ENCODE data around the gene PAFAH2. TPM values are rescaled to one million over a fixed set of nuclear protein-coding genes. Genes with fewer than 3 reads are reported as not detected.

PAFAH2 gene
- total and polyA plus RNA-seq, 2 of the 13 experiments (the other 11 are each of a cell fraction or from before 2014, with no cell fraction given) = 6.9 to 9.4 TPM

GRCh38 chr1:25996966-25997827 is 666 bp downstream of the PAFAH2 start (continued):
- TF ChIP-seq ARID2 (CRISPR knock-in tag; IDR thresholded peaks at IDR 0.05; ENCODE audit: borderline replicate concordance) (no peak), FOXK1 (CRISPR knock-in tag; IDR thresholded peaks at IDR 0.05; ENCODE audit: borderline replicate concordance, low read depth) (no peak), ZNF629 (CRISPR knock-in tag; conservative IDR thresholded peaks at IDR 0.05) (no peak), GTF2F1 (IDR thresholded peaks at IDR 0.05; ENCODE audit: low read length) (no peak), ZNF720 (CRISPR knock-in tag; IDR thresholded peaks at IDR 0.05) (no peak), ZNF331 (CRISPR knock-in tag; IDR thresholded peaks at IDR 0.05) (peak; percentile 39; the same call in 1 of the 2 replicates), ZNF790 (CRISPR knock-in tag; IDR thresholded peaks at IDR 0.05; ENCODE audit: borderline replicate concordance) (no peak), JARID2 (CRISPR knock-in tag; IDR thresholded peaks at IDR 0.05; ENCODE audit: insufficient replicate concordance) (no peak), ZHX1 (CRISPR knock-in tag; IDR thresholded peaks at IDR 0.05; ENCODE audit: low read depth) (0 out of 2 replicates have a peak, but pooled peaks have one; percentile 30), TRIM22 (IDR thresholded peaks at IDR 0.05) (no peak), ZNF333 (CRISPR knock-in tag; IDR thresholded peaks at IDR 0.05; ENCODE audit: borderline replicate concordance) (no peak), ZNF773 (CRISPR knock-in tag; IDR thresholded peaks at IDR 0.05; ENCODE audit: borderline replicate concordance) (no peak), ZNF747 (CRISPR knock-in tag; IDR thresholded peaks at IDR 0.05; ENCODE audit: borderline replicate concordance) (no peak), ZNF431 (CRISPR knock-in tag; IDR thresholded peaks at IDR 0.05; ENCODE audit: borderline replicate concordance, low read depth) (no peak), NFKB2 (CRISPR knock-in tag; IDR thresholded peaks at IDR 0.05; ENCODE audit: borderline replicate concordance) (no peak), KDM4B (CRISPR knock-in tag; IDR thresholded peaks at IDR 0.05) (0 out of 2 replicates have a peak, but pooled peaks have one; percentile 18), ZNF253 (CRISPR knock-in tag; IDR thresholded peaks at IDR 0.05; ENCODE audit: borderline replicate concordance) (peak; percentile 49; the same call in 1 of the 2 replicates), ZSCAN5A (CRISPR knock-in tag; IDR thresholded peaks at IDR 0.05; ENCODE audit: borderline replicate concordance) (no peak), RFX1 (IDR thresholded peaks at IDR 0.05) (no peak), MYC (CRISPR knock-in tag; IDR thresholded peaks at IDR 0.05; ENCODE audit: borderline replicate concordance) (no peak), FUBP1 (CRISPR knock-in tag; IDR thresholded peaks at IDR 0.05; ENCODE audit: borderline replicate concordance) (no peak)
